Thoracic aorta (tissue), 2 donors: Measurements from ENCODE around the gene ZNRF4. TPM values are rescaled to one million over a fixed set of nuclear protein-coding genes. Genes with fewer than 3 reads are reported as not detected.
"Not testable (repeated sequence)": the region's sequence is repeated elsewhere in the genome, so short reads cannot be mapped to it uniquely, and the experiment has no call there.

ENCODE experiments used
- ATAC-seq: fragments of 150-250 bp; one replicate; pipeline ENCODE4 v1.8.0; 2017; ENCODE audit warnings: low read depth; ENCODE audit not compliant: insufficient number of reproducible peaks, low FRiP score
- DNase-seq: peaks from one replicate; pipeline ENCODE4 v3.0.0-alpha.2; 2020; ENCODE audit warnings: low spot score
- H3K27ac ChIP-seq, 2 donors: fragments of 200-600 bp; sonication (generic); 1 replicate in 1 of 2; 2 replicates in 1 of 2; pipeline ENCODE4 v1.5.1; 2016; ENCODE audit warnings: mild to moderate bottlenecking in 2 of 2, moderate library complexity in 2 of 2
- H3K27me3 ChIP-seq: fragments of 200-600 bp; sonication (generic); replicated peaks from 2 replicates; pipeline ENCODE4 v1.6.0; 2016; ENCODE audit warnings: mild to moderate bottlenecking; ENCODE audit not compliant: insufficient read depth
- H3K36me3 ChIP-seq: fragments of 200-600 bp; sonication (generic); one replicate; pipeline ENCODE4 v1.5.1; 2016
- H3K4me1 ChIP-seq, 2 donors: fragments of 200-600 bp; sonication (generic); 1 replicate in 1 of 2; 2 replicates in 1 of 2; pipeline versions ENCODE4 v1.5.1 to v1.6.0; 2016; ENCODE audit warnings: low read depth in 2 of 2, mild to moderate bottlenecking in 1 of 2; ENCODE audit not compliant: control insufficient read depth in 1 of 2
- H3K4me3 ChIP-seq: fragments of 200-600 bp; sonication (generic); 2 replicates; pipeline ENCODE4 v1.5.1; 2016; ENCODE audit warnings: mild to moderate bottlenecking
- H3K9me3 ChIP-seq: fragments of 200-600 bp; sonication (generic); 2 replicates; pipeline ENCODE4 v1.5.1; 2016
- CTCF ChIP-seq: fragments of 200-600 bp; sonication (generic); IDR thresholded peaks from one replicate; pipeline ENCODE4 v1.5.1; 2019; ENCODE audit warnings: antibody characterized with exemption
- total RNA-seq, 2 donors: library from RNA; depleted of rRNA; stranded (reverse); fragments of >200 nt; gene quantifications; one replicate each; pipeline versions ENCODE4 v1.1.0 to v1.2.3, GENCODE V29; 2016

The ZNRF4 gene, protein sequence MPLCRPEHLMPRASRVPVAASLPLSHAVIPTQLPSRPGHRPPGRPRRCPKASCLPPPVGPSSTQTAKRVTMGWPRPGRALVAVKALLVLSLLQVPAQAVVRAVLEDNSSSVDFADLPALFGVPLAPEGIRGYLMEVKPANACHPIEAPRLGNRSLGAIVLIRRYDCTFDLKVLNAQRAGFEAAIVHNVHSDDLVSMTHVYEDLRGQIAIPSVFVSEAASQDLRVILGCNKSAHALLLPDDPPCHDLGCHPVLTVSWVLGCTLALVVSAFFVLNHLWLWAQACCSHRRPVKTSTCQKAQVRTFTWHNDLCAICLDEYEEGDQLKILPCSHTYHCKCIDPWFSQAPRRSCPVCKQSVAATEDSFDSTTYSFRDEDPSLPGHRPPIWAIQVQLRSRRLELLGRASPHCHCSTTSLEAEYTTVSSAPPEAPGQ
- not detected for total RNA-seq

DNA sequence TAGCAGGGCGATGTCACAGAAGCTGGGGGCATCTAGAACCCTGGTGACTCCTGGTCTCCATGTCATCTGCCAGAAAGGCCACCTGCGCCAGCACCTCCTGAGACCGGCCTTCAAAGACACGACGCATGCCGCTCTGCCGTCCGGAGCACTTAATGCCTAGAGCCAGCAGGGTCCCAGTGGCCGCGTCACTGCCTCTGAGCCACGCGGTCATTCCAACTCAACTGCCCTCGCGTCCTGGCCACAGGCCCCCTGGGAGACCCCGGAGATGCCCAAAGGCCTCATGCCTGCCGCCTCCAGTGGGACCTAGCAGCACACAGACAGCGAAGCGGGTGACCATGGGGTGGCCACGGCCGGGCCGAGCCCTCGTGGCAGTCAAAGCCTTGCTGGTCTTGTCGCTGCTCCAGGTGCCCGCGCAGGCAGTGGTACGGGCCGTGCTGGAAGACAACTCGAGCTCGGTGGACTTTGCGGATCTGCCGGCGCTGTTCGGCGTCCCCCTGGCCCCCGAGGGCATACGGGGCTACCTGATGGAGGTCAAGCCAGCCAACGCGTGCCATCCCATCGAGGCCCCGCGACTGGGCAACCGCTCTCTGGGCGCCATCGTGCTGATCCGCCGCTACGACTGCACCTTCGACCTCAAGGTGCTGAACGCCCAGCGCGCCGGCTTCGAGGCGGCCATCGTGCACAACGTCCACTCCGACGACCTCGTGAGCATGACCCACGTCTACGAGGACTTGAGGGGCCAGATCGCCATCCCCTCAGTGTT lies at the start of gene ZNRF4:
Gene ZNRF4 (plus strand): TSS at position 51 of the 763 bp plus-strand sequence. CDS start 75 bp downstream, at position 126.
- DNase-seq (no peak), ATAC-seq (no peak)
- no peak for TF ChIP-seq CTCF
- Histone ChIP-seq H3K27me3 (no peaks in the 10 kb centered on the region), H3K4me3 (no peak within 1 kb of the TSS), H3K4me1 (no peaks in the 10 kb centered on the region), H3K36me3 (no peaks in the 10 kb centered on the region), H3K27ac (no peak within 1 kb of the TSS), H3K9me3 (no peaks in the 10 kb centered on the region)

DNA sequence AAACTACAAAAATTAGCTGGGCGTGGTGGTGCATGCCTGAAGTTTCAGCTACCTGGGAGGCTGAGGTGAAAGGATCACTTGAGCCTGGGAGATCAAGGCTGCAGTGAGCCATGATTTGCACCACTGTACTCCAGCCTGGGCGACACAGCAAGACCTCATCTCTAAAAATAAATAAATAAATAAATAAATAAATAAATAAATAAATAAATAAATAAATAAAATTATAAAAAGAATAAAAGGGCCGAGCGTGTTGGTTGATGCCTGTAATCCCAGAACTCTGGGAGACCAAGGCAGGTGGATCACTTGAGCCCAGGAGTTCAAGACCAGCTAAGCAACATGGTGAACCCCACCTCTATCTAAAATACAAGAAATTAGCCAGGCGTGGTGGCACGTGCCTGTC lies 49.0 kb upstream of the ZNRF4 start:
- not testable (repeated sequence) for H3K9me3 ChIP-seq, H3K27ac ChIP-seq

DNA sequence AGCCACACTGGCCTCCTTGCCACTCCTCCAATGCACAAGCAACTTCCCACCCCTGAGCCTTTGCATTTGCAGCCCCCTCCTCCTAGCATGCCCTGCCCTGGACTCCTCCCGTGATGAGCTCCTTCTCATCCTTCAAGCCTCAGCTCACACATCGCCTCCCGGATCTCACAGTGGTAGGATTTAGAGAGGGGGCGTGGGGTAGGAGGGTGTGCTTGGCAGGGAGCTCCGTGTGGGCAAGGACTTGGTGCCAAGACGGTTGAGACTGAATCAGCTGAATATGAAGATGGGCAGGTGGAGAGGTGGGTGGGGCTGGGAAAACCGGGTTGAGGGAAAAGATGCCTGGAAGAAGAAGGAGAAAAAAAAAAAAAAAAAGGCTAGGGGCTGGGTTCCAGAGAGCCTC lies 48.4 kb upstream of the ZNRF4 start:
- Histone ChIP-seq H3K27ac (no peak overlapping the region), H3K27me3 (no peaks in the 10 kb centered on the region), H3K9me3 (no peaks in the 10 kb centered on the region), H3K36me3 (no peaks in the 10 kb centered on the region), H3K4me1 (no peaks in the 10 kb centered on the region), H3K4me3 (no peak overlapping the region)
- TF ChIP-seq CTCF, result no peak
- DNase-seq (no peak), ATAC-seq (no peak)

More for the DNA sequence above, 49.0 kb upstream of the ZNRF4 start:
- H3K27me3 ChIP-seq, H3K4me1 ChIP-seq, DNase-seq, H3K36me3 ChIP-seq, H3K4me3 ChIP-seq, ATAC-seq: not testable (repeated sequence)

- no peak for ATAC-seq
- H3K27me3 ChIP-seq, result no peaks in the 10 kb centered on the region
- H3K4me3 ChIP-seq, result no peak overlapping the region
- H3K27ac ChIP-seq, result no peak overlapping the region
- no peak for TF ChIP-seq CTCF
- no peaks in the 10 kb centered on the region for H3K36me3 ChIP-seq
- no peaks in the 10 kb centered on the region for H3K4me1 ChIP-seq
- no peaks in the 10 kb centered on the region for H3K9me3 ChIP-seq
- no peak for DNase-seq
These were observed 47.9 kb upstream of the ZNRF4 start for GRCh38 chr19:5407356-5407755.

DNA sequence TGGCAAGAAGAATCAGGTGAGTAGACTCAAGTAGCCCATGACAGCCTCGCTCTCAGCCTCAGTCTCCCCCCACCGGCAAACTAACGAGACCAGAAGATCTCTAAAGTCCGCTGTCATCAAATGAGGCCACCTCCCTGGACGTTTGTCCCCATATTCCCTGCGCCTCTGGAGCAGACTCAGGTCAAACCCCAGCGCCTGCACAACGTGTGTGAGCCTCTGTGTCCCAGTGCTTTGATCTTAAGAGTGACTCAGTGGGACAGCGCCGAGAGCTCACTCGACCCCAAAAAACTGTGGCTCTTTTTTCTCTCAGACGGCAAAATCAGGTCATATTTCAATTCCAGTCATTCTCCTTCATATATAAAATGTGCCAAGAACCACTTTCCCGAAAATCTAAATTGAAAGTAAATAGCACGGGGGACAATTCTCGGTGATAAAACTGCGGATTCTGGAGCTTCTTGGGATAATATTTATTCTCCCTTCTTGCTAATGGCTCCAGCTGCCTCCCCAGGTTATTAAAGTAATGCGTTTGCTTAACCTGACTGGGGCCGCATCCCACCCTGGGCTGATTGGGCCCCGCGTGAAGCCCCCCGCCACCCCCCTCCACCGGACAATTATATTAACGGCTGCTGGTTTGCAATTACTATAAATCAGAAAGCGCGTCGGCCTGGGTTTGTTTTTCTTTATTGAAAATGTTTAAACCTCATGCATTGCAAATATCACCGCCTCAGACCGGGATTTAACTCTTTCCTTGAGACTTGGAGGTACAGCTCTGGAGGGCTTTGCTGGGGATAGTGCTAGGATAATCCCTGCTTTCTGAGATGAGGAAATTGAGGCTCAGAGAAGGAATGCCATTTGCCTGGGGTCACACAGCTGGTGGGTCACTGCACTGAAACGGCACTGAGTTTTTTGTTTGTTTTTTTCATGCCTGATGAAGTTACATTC lies 37.5 kb upstream of the ZNRF4 start:
- Histone ChIP-seq H3K27ac (no peak overlapping the region), H3K36me3 (no peaks in the 10 kb centered on the region), H3K4me1 (no peaks in the 10 kb centered on the region), H3K27me3 (no peaks in the 10 kb centered on the region), H3K4me3 (no peak overlapping the region), H3K9me3 (no peaks in the 10 kb centered on the region)
- DNase-seq (no peak), ATAC-seq (no peak)
- no peak for TF ChIP-seq CTCF
